HCT116 (cell line): ENCODE measurements around the gene KANK3. TPM values are rescaled to one million over a fixed set of nuclear protein-coding genes. Genes with fewer than 3 reads are reported as not detected.
"Not testable (repeated sequence)": the region's sequence is repeated elsewhere in the genome, so short reads cannot be mapped to it uniquely, and the experiment has no call there.

ENCODE experiments used
- ATAC-seq: fragments of 200-7000 bp; cut with Tn5 transposase; 2 replicates; pipeline ENCODE4 v1.9.1; 2020; ENCODE audit warnings: mild to moderate bottlenecking, moderate library complexity
- BruUV-seq: library from RNA; stranded (reverse); fragments of 400-500 nt; replicated peaks from 2 replicates; lab custom pipeline; 2021; lab: Mats Ljungman, UMichigan
- CTCF ChIA-PET: fragments of 300-600 bp; sonication (Branson Sonifier 250); formaldehyde crosslinking; loops from one replicate; lab custom pipeline; 2021; ENCODE audit warnings: antibody characterized with exemption; lab: Charles Lee
- POLR2A ChIA-PET: fragments of 300-600, 350-600 bp; sonication (Branson Sonifier 250); formaldehyde crosslinking; loops from one replicate; lab custom pipeline; 2021; ENCODE audit warnings: antibody characterized with exemption; lab: Charles Lee
- RAD21 ChIA-PET, 2 experiments: fragments of 300-600 bp; sonication (Branson Sonifier 250); formaldehyde crosslinking; loops; one replicate each; lab custom pipeline; 2023; ENCODE audit warnings: low total read pairs in 2 of 2; ENCODE audit not compliant: uncharacterized antibody in 2 of 2, unreplicated experiment in 2 of 2, low non-redundant PET in 1 of 2; lab: Charles Lee
- DNase-seq: peaks from one replicate; pipeline ENCODE4 v3.0.0-alpha.2; 2010; ENCODE audit warnings: low read depth, low spot score
- H2AFZ ChIP-seq: fragments of 200-600 bp; shearing (Covaris generic), sonication (generic); 2 replicates; pipeline ENCODE4 v1.6.1; 2017; ENCODE audit warnings: low read depth, mixed run types, mixed read lengths, antibody characterized with exemption, low read length; ENCODE audit not compliant: poor library complexity, severe bottlenecking
- H3K27ac ChIP-seq: 2 replicates; pipeline ENCODE4 v1.5.1; 2012; ENCODE audit warnings: low read depth, low read length
- H3K27me3 ChIP-seq: fragments of 200-600 bp; sonication (generic); 2 replicates; pipeline ENCODE4 v1.6.1; 2016; ENCODE audit warnings: mixed run types, low read length, mixed read lengths; ENCODE audit not compliant: insufficient read depth
- H3K36me3 ChIP-seq, 2 experiments: fragments of 200-500 bp in 1 of 2; fragments of 200-600 bp in 1 of 2; sonication (Bioruptor generic) in 1 of 2; sonication (generic) in 1 of 2; 2 replicates each; pipeline versions ENCODE4 v1.5.1 to v1.6.1; 2014 to 2016; ENCODE audit warnings: low read length in 2 of 2, inconsistent platforms in 1 of 2, mixed read lengths in 1 of 2, mixed run types in 1 of 2; ENCODE audit not compliant: insufficient read depth in 2 of 2, control insufficient read depth in 1 of 2
- H3K4me1 ChIP-seq, 2 experiments: fragments of 200-600 bp in 1 of 2; sonication (generic) in 1 of 2; 2 replicates each; pipeline versions ENCODE4 v1.5.1 to v1.6.1; 2012 to 2017; ENCODE audit warnings: low read length in 2 of 2, inconsistent platforms in 1 of 2, mild to moderate bottlenecking in 1 of 2, mixed read lengths in 1 of 2, mixed run types in 1 of 2, moderate library complexity in 1 of 2; ENCODE audit not compliant: insufficient read depth in 2 of 2, control insufficient read depth in 1 of 2
- H3K4me2 ChIP-seq: fragments of 200-600 bp; sonication (generic); 2 replicates; pipeline ENCODE4 v1.6.1; 2017; ENCODE audit warnings: mixed run types, low read length, mixed read lengths
- H3K4me3 ChIP-seq, 2 experiments: fragments of 200-600 bp in 1 of 2; sonication (generic) in 1 of 2; replicated peaks in 1 of 2; 2 replicates each; pipeline ENCODE4 v1.5.1; 2011 to 2016; ENCODE audit warnings: low read length in 2 of 2, control low read depth in 1 of 2, low read depth in 1 of 2, mild to moderate bottlenecking in 1 of 2, mixed read lengths in 1 of 2, mixed run types in 1 of 2
- H3K79me2 ChIP-seq: fragments of 200-600 bp; sonication (generic); 2 replicates; pipeline ENCODE4 v1.6.1; 2017; ENCODE audit warnings: mild to moderate bottlenecking, mixed run types, low read length, moderate library complexity, mixed read lengths; ENCODE audit not compliant: insufficient read depth
- H3K9ac ChIP-seq: fragments of 200-600 bp; sonication (generic); 2 replicates; pipeline ENCODE4 v1.6.1; 2016; ENCODE audit warnings: low read length, mixed read lengths
- H3K9me2 ChIP-seq: fragments of 200-600 bp; sonication (generic), shearing (Covaris generic); 2 replicates; pipeline ENCODE4 v1.6.1; 2017; ENCODE audit warnings: mixed run types, mild to moderate bottlenecking, moderate library complexity; ENCODE audit not compliant: insufficient read depth
- H3K9me3 ChIP-seq, 2 experiments: fragments of 200-500 bp in 1 of 2; fragments of 200-600 bp in 1 of 2; sonication (Bioruptor generic) in 1 of 2; sonication (generic) in 1 of 2; 2 replicates each; pipeline ENCODE4 v1.6.1; 2014 to 2017; ENCODE audit warnings: low read length in 2 of 2, mixed read lengths in 2 of 2, inconsistent platforms in 1 of 2, low read depth in 1 of 2, mild to moderate bottlenecking in 1 of 2, mixed run types in 1 of 2, moderate library complexity in 1 of 2; ENCODE audit not compliant: control insufficient read depth in 1 of 2, insufficient read depth in 1 of 2
- H4K20me1 ChIP-seq: fragments of 200-600 bp; sonication (generic), shearing (Covaris generic); 2 replicates; pipeline ENCODE4 v1.6.1; 2017; ENCODE audit warnings: mixed run types, mild to moderate bottlenecking, moderate library complexity; ENCODE audit not compliant: insufficient read depth
- ATF3 ChIP-seq: IDR thresholded peaks from 2 replicates; pipeline ENCODE4 v1.6.1; 2012
- ELF1 ChIP-seq: IDR thresholded peaks from 2 replicates; pipeline ENCODE4 v1.6.1; 2012; ENCODE audit warnings: low read depth, borderline replicate concordance
- MAX ChIP-seq: IDR thresholded peaks from 2 replicates; pipeline ENCODE4 v1.6.1; 2012
- SP1 ChIP-seq: IDR thresholded peaks from 2 replicates; pipeline ENCODE4 v1.6.1; 2012; ENCODE audit warnings: low read depth
- ZNF274 ChIP-seq: fragments of 200-500 bp; sonication (Bioruptor generic); IDR thresholded peaks from 2 replicates; pipeline ENCODE4 v1.6.1; 2014; ENCODE audit warnings: mild to moderate bottlenecking, low read depth, low read length, inconsistent platforms
- intact Hi-C: fragments of 100-400 bp; cut with micrococcal nuclease; formaldehyde crosslinking; loops from 2 replicates; pipeline ENCODE4 v1.10.0; 2022
- total RNA-seq: library from RNA; stranded (reverse); gene quantifications from one replicate; pipeline ENCODE4 v1.2.1, GENCODE V29; 2021; ENCODE audit not compliant: unreplicated experiment

The KANK3 gene
- total RNA-seq, 1 experiment from 2014 or later: 21.7 TPM

- Histone ChIP-seq H3K4me2 (peak overlapping the region; percentile 96), H3K9ac (no peak overlapping the region), H3K27ac (no peak overlapping the region; the same call in 1 of the 2 replicates), H3K4me3 (no peak overlapping the region; a peak in 1 of 4 replicates), H2AFZ (no peak overlapping the region), H3K36me3 (no peaks in the 10 kb centered on the region), H3K4me1 (peaks cover 17 to 20% of the 10 kb centered on the region in 2 experiments), H3K9me3 (no peaks in the 10 kb centered on the region), H3K27me3 (no peaks in the 10 kb centered on the region), H4K20me1 (no peaks in the 10 kb centered on the region), H3K79me2 (no peaks in the 10 kb centered on the region), H3K9me2 (no peaks in the 10 kb centered on the region)
- intact Hi-C loops: no loop called here
- ATAC-seq: no peak
- CTCF ChIA-PET: interaction anchor here (0.8 kb wide), 1 partner anchor 237 kb away, joined by 3 read pairs; no protein-coding TSS in a partner anchor
- RAD21 ChIA-PET: no interaction called here
- no peak for DNase-seq
- TF ChIP-seq ATF3: no peak
- TF ChIP-seq ZNF274: no peak
- TF ChIP-seq SP1: no peak
- TF ChIP-seq MAX: no peak
- TF ChIP-seq ELF1: no peak
- POLR2A ChIA-PET: no interaction called here
- BruUV-seq: no TSS peak
Measured at GRCh38 chr19:8342316-8342683, 762 bp downstream of the KANK3 start.

- intact Hi-C loops, H3K9ac ChIP-seq, H2AFZ ChIP-seq, H3K27ac ChIP-seq, H4K20me1 ChIP-seq, H3K27me3 ChIP-seq, BruUV-seq, POLR2A ChIA-PET, H3K36me3 ChIP-seq, H3K4me3 ChIP-seq, ATAC-seq, H3K9me2 ChIP-seq, H3K9me3 ChIP-seq, H3K79me2 ChIP-seq, H3K4me2 ChIP-seq, DNase-seq, RAD21 ChIA-PET: not testable (repeated sequence)
- H3K4me1 ChIP-seq: peaks cover 22 to 26% of the 10 kb centered on the region in 2 experiments
- CTCF ChIA-PET: interaction anchor here (0.8 kb wide), 1 partner anchor 238 kb away, joined by 3 read pairs; no protein-coding TSS in a partner anchor
Measured at GRCh38 chr19:8341504-8341903, 1.6 kb downstream of the KANK3 start.
